Endothelial cell of umbilical vein (primary cell): ENCODE results near the gene PIN1. TPM values are rescaled to one million over a fixed set of nuclear protein-coding genes. Genes with fewer than 3 reads are reported as not detected.
A peak's percentile ranks its signal among the peaks of the same experiment; 100 is the strongest.

Experiments
- Bru-seq: library from RNA; stranded (reverse); fragments of 400-500 nt; gene quantifications from one replicate; lab custom pipeline; 2021; lab: Mats Ljungman, UMichigan
- BruChase-seq, 2 experiments: library from RNA; stranded (reverse); fragments of 400-500 nt; gene quantifications; one replicate each; lab custom pipeline; 2021; lab: Mats Ljungman, UMichigan
- BruUV-seq: library from RNA; stranded (reverse); fragments of 400-500 nt; replicated peaks from 2 replicates; lab custom pipeline; 2021; lab: Mats Ljungman, UMichigan
- CTCF ChIA-PET: fragments of 300-600, 350-600 bp; sonication (Branson Sonifier 250); formaldehyde crosslinking; loops from one replicate; lab custom pipeline; 2021; ENCODE audit warnings: antibody characterized with exemption, inconsistent platforms; lab: Charles Lee
- POLR2A ChIA-PET: fragments of 300-600, 350-600 bp; sonication (Branson Sonifier 250); formaldehyde crosslinking; loops from one replicate; lab custom pipeline; 2021; ENCODE audit warnings: antibody characterized with exemption, inconsistent platforms; lab: Charles Lee
- DNase-seq: peaks from one replicate; pipeline ENCODE4 v3.0.0-alpha.2; 2011; ENCODE audit warnings: low read depth, low spot score
- FAIRE-seq: peaks from 2 replicates; lab custom pipeline; 2011; peaks lifted over from hg19 to GRCh38; lab: Jason Lieb, UNC
- H2AFZ ChIP-seq: 2 replicates; pipeline ENCODE4 v1.6.0; 2012; ENCODE audit warnings: low read depth, low read length, control low read depth, inconsistent platforms
- H3K27ac ChIP-seq: 2 replicates; pipeline ENCODE4 v1.5.1; 2011; ENCODE audit warnings: low read depth, mild to moderate bottlenecking, control low read depth, low read length, moderate library complexity; ENCODE audit not compliant: insufficient read depth
- H3K27me3 ChIP-seq, 2 experiments: 2 replicates each; pipeline versions ENCODE4 v1.6.0 to v1.6.1; 2011; ENCODE audit warnings: low read length in 2 of 2, mixed read lengths in 1 of 2; ENCODE audit not compliant: control insufficient read depth in 2 of 2, insufficient read depth in 2 of 2
- H3K36me3 ChIP-seq, 2 experiments: 2 replicates in 1 of 2; 3 replicates in 1 of 2; pipeline ENCODE4 v1.5.1; 2011; ENCODE audit warnings: low read length in 2 of 2, mild to moderate bottlenecking in 1 of 2, moderate library complexity in 1 of 2; ENCODE audit not compliant: control insufficient read depth in 2 of 2, insufficient read depth in 2 of 2; ENCODE audit errors: extremely low read depth in 1 of 2
- H3K4me1 ChIP-seq: 3 replicates; pipeline ENCODE4 v1.5.1; 2011; ENCODE audit warnings: mild to moderate bottlenecking, low read length; ENCODE audit not compliant: control insufficient read depth, insufficient read depth; ENCODE audit errors: extremely low read depth
- H3K4me2 ChIP-seq: 2 replicates; pipeline ENCODE4 v1.6.1; 2011; ENCODE audit warnings: low read length, control low read depth, mixed read lengths; ENCODE audit not compliant: insufficient read depth
- H3K4me3 ChIP-seq, 3 experiments: fragments of 200-600 bp in 1 of 3; sonication (generic), shearing (Covaris generic) in 1 of 3; replicated peaks in 1 of 3; 2 replicates each; pipeline ENCODE4 v1.5.1; 2011 to 2016; ENCODE audit warnings: control low read depth in 3 of 3, low read length in 3 of 3, mild to moderate bottlenecking in 2 of 3, inconsistent platforms in 1 of 3, low read depth in 1 of 3, moderate library complexity in 1 of 3; ENCODE audit not compliant: insufficient read depth in 1 of 3
- H3K79me2 ChIP-seq: 2 replicates; pipeline ENCODE4 v1.6.0; 2012; ENCODE audit warnings: low read length, inconsistent platforms; ENCODE audit not compliant: control insufficient read depth, insufficient read depth
- H3K9ac ChIP-seq: replicated peaks from 2 replicates; pipeline ENCODE3; 2011; ENCODE audit warnings: low read length, control low read depth; ENCODE audit not compliant: insufficient read depth; ENCODE audit errors: extremely low read depth
- H3K9me1 ChIP-seq: replicated peaks from 3 replicates; pipeline ENCODE4 v1.6.0; 2011; ENCODE audit warnings: mild to moderate bottlenecking, low read length; ENCODE audit not compliant: control insufficient read depth, insufficient read depth; ENCODE audit errors: extremely low read depth
- H3K9me3 ChIP-seq: replicated peaks from 2 replicates; pipeline ENCODE4 v1.5.1; 2012; ENCODE audit warnings: low read length, inconsistent platforms; ENCODE audit not compliant: control insufficient read depth, insufficient read depth
- H4K20me1 ChIP-seq: replicated peaks from 2 replicates; pipeline ENCODE3; 2011; ENCODE audit warnings: mild to moderate bottlenecking, low read length; ENCODE audit not compliant: control insufficient read depth, insufficient read depth; ENCODE audit errors: extremely low read depth
- CTCF ChIP-seq, 2 donors: IDR thresholded peaks; 1 replicate in 1 of 2; 2 replicates in 1 of 2; pipeline ENCODE4 v1.5.1; 2011; ENCODE audit warnings: low read length in 2 of 2, mild to moderate bottlenecking in 2 of 2, moderate library complexity in 2 of 2, control low read depth in 1 of 2, inconsistent platforms in 1 of 2, low read depth in 1 of 2; ENCODE audit not compliant: insufficient read depth in 1 of 2; ENCODE audit errors: extremely low read depth in 1 of 2
- EZH2 ChIP-seq: IDR thresholded peaks from 2 replicates; pipeline ENCODE4 v1.6.1; 2012; ENCODE audit warnings: borderline replicate concordance, low read depth, mild to moderate bottlenecking, moderate library complexity, low read length, inconsistent platforms; ENCODE audit not compliant: severe bottlenecking
- MAX ChIP-seq: IDR thresholded peaks from 2 replicates; pipeline ENCODE4 v1.6.1; 2011; ENCODE audit not compliant: insufficient read depth, insufficient read length
- MYC ChIP-seq: IDR thresholded peaks from one replicate; pipeline ENCODE4 v1.6.1; 2011; ENCODE audit warnings: mild to moderate bottlenecking, low read depth, low read length
- POLR2A ChIP-seq: IDR thresholded peaks from 2 replicates; pipeline ENCODE4 v1.6.1; 2012; ENCODE audit warnings: low read depth, mild to moderate bottlenecking, control low read depth, low read length
- POLR2AphosphoS5 ChIP-seq: IDR thresholded peaks from 2 replicates; pipeline ENCODE4 v1.6.1; 2012; ENCODE audit warnings: low read depth, mild to moderate bottlenecking, control low read depth, low read length, moderate library complexity; ENCODE audit not compliant: insufficient read depth
- dilution Hi-C: fragments of 300-500 bp; cut with MboI; formaldehyde crosslinking; loops from one replicate; pipeline ENCODE4 v1.15.0; 2019; ENCODE audit warnings: low sequenced_read_pairs; ENCODE audit not compliant: extremely low pct_ligation_motif_present
- intact Hi-C: fragments of 100-400 bp; cut with micrococcal nuclease; formaldehyde crosslinking; loops from one replicate; pipeline ENCODE4 v1.10.0; 2022
- long read RNA-seq: library from polyadenylated mRNA; stranded (forward); transcript quantifications from one replicate; pipeline ENCODE4 v2.0.0, GENCODE V29; 2021
- polyA minus RNA-seq, 3 experiments: library from RNA; depleted of rRNA, polyadenylated mRNA; stranded (reverse); fragments of >200 nt; gene quantifications; 1 replicate in 1 of 3; 2 replicates in 2 of 3; pipeline ENCODE4 v1.2.3, GENCODE V29; 2011
- polyA plus RNA-seq, 4 experiments: library from polyadenylated mRNA; depleted of rRNA in 3 of 4; stranded (reverse) in 3 of 4; unstranded in 1 of 4; fragments of >200 nt; gene quantifications; 2 replicates each; pipeline versions ENCODE4 v1.2.1 to v1.2.3, GENCODE V29; 2011 to 2012; ENCODE audit warnings: missing spikeins in 1 of 4
- total RNA-seq: library from RNA; stranded (reverse); gene quantifications from 2 replicates; pipeline ENCODE4 v1.2.3, GENCODE V29; 2021

The PIN1 gene
- total RNA-seq: 97.4 and 98.1 TPM in 2 replicates
- polyA plus RNA-seq: 115 and 129 TPM in 2 replicates
- polyA plus RNA-seq (2011; cell fraction: cytosol; rRNA removed): 80.4 and 106 TPM in 2 replicates
- polyA plus RNA-seq (2011; cell fraction: nucleus; rRNA removed): 57.1 and 64.3 TPM in 2 replicates
- 56.8 and 68.7 TPM in 2 replicates for polyA plus RNA-seq (2012)
- 22.2 and 28.5 TPM in 2 replicates for polyA minus RNA-seq
- polyA minus RNA-seq (2011; cell fraction: cytosol; rRNA and poly(A)+ RNA removed): 39.6 TPM
- polyA minus RNA-seq (2011; cell fraction: nucleus; rRNA and poly(A)+ RNA removed): 11.3 and 16.6 TPM in 2 replicates
- percentile 65 among the genes with signal in this experiment for Bru-seq, nascent RNA
- percentile 79 among the genes with signal in this experiment for BruChase-seq, experiment 1, labeled RNA remaining after a 6-hour chase
- BruChase-seq, experiment 2, labeled RNA remaining after a 2-hour chase: percentile 73 among the genes with signal in this experiment
- long read RNA-seq, full-length matches to known transcripts: 292 of 339 reads
- long read RNA-seq, partial matches to known transcripts: 2 of 339 reads
- long read RNA-seq, other reads (novel, unspliced or antisense): 45 of 339 reads

- dilution Hi-C loops: no loop called here
- CTCF ChIA-PET: interaction anchor here (1.0 to 1.4 kb wide), 2 partner anchors 10 to 36 kb away, joined by 4 read pairs; no protein-coding TSS in a partner anchor
- TF ChIP-seq EZH2 (no peak), CTCF (IDR thresholded peaks at IDR 0.05; ENCODE audit: extremely low read depth in 1 of 2, insufficient read depth in 1 of 2, low read depth in 1 of 2, low read length in 2 of 2) (peak; percentile 52 to 66), MAX (peak; percentile 39), POLR2A (peak; percentile 27), POLR2AphosphoS5 (peak; percentile 65), MYC (no peak)
These were observed at the start of gene PIN1 for GRCh38 chr19:9834726-9835506. Gene PIN1, plus strand, starts transcription at chr19:9835318. Its CDS starts 27 bp downstream, at chr19:9835345.

More at GRCh38 chr19:9834726-9835506, at the start of gene PIN1:
- Histone ChIP-seq H3K27me3 (no peaks in the 10 kb centered on the region), H3K36me3 (peaks cover 1 to 3% of the 10 kb centered on the region in 2 experiments), H3K27ac (no peak within 1 kb of the TSS), H4K20me1 (no peaks in the 10 kb centered on the region), H3K79me2 (peaks cover 21% of the 10 kb centered on the region), H3K4me2 (peak within 1 kb of the TSS; percentile 95), H3K4me1 (peaks cover 9% of the 10 kb centered on the region), H3K9ac (peak within 1 kb of the TSS; percentile 71), H3K9me3 (no peaks in the 10 kb centered on the region), H3K4me3 (peak within 1 kb of the TSS; percentile 80 to 87 (median 86)), H3K9me1 (no peaks in the 10 kb centered on the region), H2AFZ (peak within 1 kb of the TSS; percentile 66)
- FAIRE-seq (peak; percentile 95), DNase-seq (peak; percentile 99)
- intact Hi-C loops: loop anchor here (1.0 kb wide), 1 partner anchor 16 kb away; the partner anchor contains the start of gene FBXL12
- no TSS peak for BruUV-seq
- POLR2A ChIA-PET: no interaction called here
